ENCODE results near the gene P2RX7. TPM values are rescaled to one million over a fixed set of nuclear protein-coding genes. Genes with fewer than 3 reads are reported as not detected.

The P2RX7 gene
- total RNA-seq, 1 experiment from 2014 or later, result not detected

DNA sequence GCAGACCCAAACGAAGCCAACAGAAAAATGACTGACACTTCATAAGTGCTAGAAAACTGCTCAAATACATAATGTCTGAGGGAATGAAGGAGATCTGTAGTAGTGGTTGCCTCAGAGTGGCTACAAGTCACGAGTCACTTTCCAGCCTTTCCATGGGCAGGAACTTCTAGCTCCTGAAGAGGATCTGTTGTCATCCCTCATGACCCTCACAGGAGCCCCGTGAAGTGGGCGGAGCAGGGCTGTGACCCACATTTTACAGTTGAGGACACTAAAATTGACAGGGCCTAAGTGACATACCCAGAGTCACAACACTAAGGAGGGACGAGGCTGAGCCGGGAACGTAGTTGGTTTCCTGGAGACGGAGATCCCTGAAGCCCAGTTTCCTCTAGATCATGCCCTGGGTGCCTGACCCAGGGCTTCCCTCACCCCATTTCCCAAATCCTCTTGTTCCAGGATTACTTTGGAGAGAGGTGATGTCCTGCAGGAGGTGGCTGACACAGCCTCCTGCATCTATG lies 45.8 kb upstream of the P2RX7 start:
- BruUV-seq (replicated peaks), result no TSS peak
- Mint-ChIP-seq H3K27ac (ENCODE audit: unreplicated experiment) (no peak overlapping the region), H3K4me1 (ENCODE audit: low read depth, unreplicated experiment) (no peaks in the 10 kb centered on the region), H3K9me3 (ENCODE audit: low read depth, unreplicated experiment) (no peaks in the 10 kb centered on the region), H3K27me3 (ENCODE audit: unreplicated experiment) (peaks cover 57% of the 10 kb centered on the region), H3K4me3 (ENCODE audit: low read depth, unreplicated experiment) (no peak overlapping the region), H3K36me3 (ENCODE audit: insufficient read depth, unreplicated experiment) (no peaks in the 10 kb centered on the region)
- TF ChIP-seq, protein P1, sequence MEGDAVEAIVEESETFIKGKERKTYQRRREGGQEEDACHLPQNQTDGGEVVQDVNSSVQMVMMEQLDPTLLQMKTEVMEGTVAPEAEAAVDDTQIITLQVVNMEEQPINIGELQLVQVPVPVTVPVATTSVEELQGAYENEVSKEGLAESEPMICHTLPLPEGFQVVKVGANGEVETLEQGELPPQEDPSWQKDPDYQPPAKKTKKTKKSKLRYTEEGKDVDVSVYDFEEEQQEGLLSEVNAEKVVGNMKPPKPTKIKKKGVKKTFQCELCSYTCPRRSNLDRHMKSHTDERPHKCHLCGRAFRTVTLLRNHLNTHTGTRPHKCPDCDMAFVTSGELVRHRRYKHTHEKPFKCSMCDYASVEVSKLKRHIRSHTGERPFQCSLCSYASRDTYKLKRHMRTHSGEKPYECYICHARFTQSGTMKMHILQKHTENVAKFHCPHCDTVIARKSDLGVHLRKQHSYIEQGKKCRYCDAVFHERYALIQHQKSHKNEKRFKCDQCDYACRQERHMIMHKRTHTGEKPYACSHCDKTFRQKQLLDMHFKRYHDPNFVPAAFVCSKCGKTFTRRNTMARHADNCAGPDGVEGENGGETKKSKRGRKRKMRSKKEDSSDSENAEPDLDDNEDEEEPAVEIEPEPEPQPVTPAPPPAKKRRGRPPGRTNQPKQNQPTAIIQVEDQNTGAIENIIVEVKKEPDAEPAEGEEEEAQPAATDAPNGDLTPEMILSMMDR (IDR thresholded peaks at IDR 0.05; ENCODE audit: unreplicated experiment), result no peak
- no peak for DNase-seq
- intact Hi-C loops (cut with micrococcal nuclease; ENCODE audit: unreplicated experiment), result no loop called here
- CTCF ChIA-PET, result interaction anchor here (0.5 kb wide), 1 partner anchor 88 kb away, joined by 7 read pairs; no protein-coding TSS in a partner anchor

GRCh38 chr12:121087467-121088194 lies 45.0 kb upstream of the P2RX7 start:
- H3K27me3 Mint-ChIP-seq (ENCODE audit: unreplicated experiment), result peaks cover 65% of the 10 kb centered on the region
- H3K27ac Mint-ChIP-seq (ENCODE audit: unreplicated experiment), result no peak overlapping the region
- intact Hi-C loops (cut with micrococcal nuclease; ENCODE audit: unreplicated experiment), result no loop called here
- CTCF ChIA-PET, result interaction anchor here (0.5 kb wide), 2 partner anchors 87 to 822 kb away, joined by 7 read pairs; no protein-coding TSS in a partner anchor
- TF ChIP-seq, protein P1 (IDR thresholded peaks at IDR 0.05; ENCODE audit: unreplicated experiment), result no peak
- no peaks in the 10 kb centered on the region for H3K36me3 Mint-ChIP-seq (ENCODE audit: insufficient read depth, unreplicated experiment)
- BruUV-seq (replicated peaks), result no TSS peak
- no peak for DNase-seq
- H3K9me3 Mint-ChIP-seq (ENCODE audit: low read depth, unreplicated experiment), result no peaks in the 10 kb centered on the region
- no peak overlapping the region for H3K4me3 Mint-ChIP-seq (ENCODE audit: low read depth, unreplicated experiment)
- H3K4me1 Mint-ChIP-seq (ENCODE audit: low read depth, unreplicated experiment), result no peaks in the 10 kb centered on the region

DNA sequence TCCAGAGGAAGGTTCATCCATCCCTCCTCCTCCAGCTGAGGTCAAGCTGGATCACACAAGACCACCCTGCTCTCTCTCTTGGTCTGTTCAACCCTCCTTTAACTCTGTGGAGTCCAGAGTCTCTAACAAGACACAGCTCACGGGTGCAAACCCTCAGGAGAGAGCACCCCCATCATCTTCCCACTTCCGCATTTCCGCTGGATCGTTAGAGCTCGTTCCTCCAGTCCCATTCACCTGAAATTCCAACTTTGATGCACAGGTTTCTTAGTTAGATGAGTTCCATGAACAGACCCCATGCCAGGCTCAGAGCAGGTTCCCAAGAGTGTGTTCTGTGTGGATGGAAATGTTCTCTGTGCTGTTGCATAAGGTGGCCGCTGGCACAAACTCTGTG lies 44.5 kb upstream of the P2RX7 start:
- no peaks in the 10 kb centered on the region for H3K36me3 Mint-ChIP-seq (ENCODE audit: insufficient read depth, unreplicated experiment)
- H3K27ac Mint-ChIP-seq (ENCODE audit: unreplicated experiment), result no peak overlapping the region
- TF ChIP-seq, protein P1 (IDR thresholded peaks at IDR 0.05; ENCODE audit: unreplicated experiment), result no peak
- no peaks in the 10 kb centered on the region for H3K9me3 Mint-ChIP-seq (ENCODE audit: low read depth, unreplicated experiment)
- H3K4me1 Mint-ChIP-seq (ENCODE audit: low read depth, unreplicated experiment), result no peaks in the 10 kb centered on the region
- H3K27me3 Mint-ChIP-seq (ENCODE audit: unreplicated experiment), result peaks cover 65% of the 10 kb centered on the region
- DNase-seq, result no peak
- CTCF ChIA-PET, result interaction anchor here (0.5 kb wide), 1 partner anchor 821 kb away, joined by 7 read pairs; no protein-coding TSS in a partner anchor
- intact Hi-C loops (cut with micrococcal nuclease; ENCODE audit: unreplicated experiment), result no loop called here
- no TSS peak for BruUV-seq (replicated peaks)
- no peak overlapping the region for H3K4me3 Mint-ChIP-seq (ENCODE audit: low read depth, unreplicated experiment)

GRCh38 chr12:121089031-121089812 lies 43.5 kb upstream of the P2RX7 start:
- peaks cover 62% of the 10 kb centered on the region for H3K27me3 Mint-ChIP-seq (ENCODE audit: unreplicated experiment)
- DNase-seq, result no peak
- no peak overlapping the region for H3K4me3 Mint-ChIP-seq (ENCODE audit: low read depth, unreplicated experiment)
- H3K9me3 Mint-ChIP-seq (ENCODE audit: low read depth, unreplicated experiment), result no peaks in the 10 kb centered on the region
- H3K27ac Mint-ChIP-seq (ENCODE audit: unreplicated experiment), result no peak overlapping the region
- intact Hi-C loops (cut with micrococcal nuclease; ENCODE audit: unreplicated experiment), result no loop called here
- TF ChIP-seq, protein P1 (IDR thresholded peaks at IDR 0.05; ENCODE audit: unreplicated experiment), result no peak
- no TSS peak for BruUV-seq (replicated peaks)
- CTCF ChIA-PET, result interaction anchor here (0.6 kb wide), 1 partner anchor 470 kb away, joined by 3 read pairs; no protein-coding TSS in a partner anchor
- no peaks in the 10 kb centered on the region for H3K36me3 Mint-ChIP-seq (ENCODE audit: insufficient read depth, unreplicated experiment)
- H3K4me1 Mint-ChIP-seq (ENCODE audit: low read depth, unreplicated experiment), result no peaks in the 10 kb centered on the region

Data from Calu3 (cell line).